Endodermal cell (in vitro differentiated cells): ENCODE data around the gene GYS2. TPM values are rescaled to one million over a fixed set of nuclear protein-coding genes. Genes with fewer than 3 reads are reported as not detected.

Experiments
- DNase-seq: peaks from one replicate; pipeline ENCODE4 v3.0.0-alpha.2; 2017
- H3K27ac ChIP-seq: 2 replicates; pipeline ENCODE4 v1.5.1; 2013; ENCODE audit warnings: mild to moderate bottlenecking, low read depth, low read length, moderate library complexity
- H3K27me3 ChIP-seq: 2 replicates; pipeline ENCODE4 v1.6.1; 2013; ENCODE audit warnings: mild to moderate bottlenecking, low read length, moderate library complexity; ENCODE audit not compliant: insufficient read depth, control insufficient read depth, poor library complexity, severe bottlenecking
- H3K36me3 ChIP-seq: 2 replicates; pipeline ENCODE4 v1.7.0; 2013; ENCODE audit warnings: mild to moderate bottlenecking, low read length, moderate library complexity; ENCODE audit not compliant: control insufficient read depth, insufficient read depth
- H3K4me1 ChIP-seq: one replicate; pipeline ENCODE4 v1.7.0; 2013; ENCODE audit warnings: low read length; ENCODE audit not compliant: control insufficient read depth, insufficient read depth
- H3K4me3 ChIP-seq: 2 replicates; pipeline ENCODE4 v1.5.1; 2013; ENCODE audit warnings: mild to moderate bottlenecking, low read length, moderate library complexity
- H3K9ac ChIP-seq: 2 replicates; pipeline ENCODE4 v1.6.1; 2013; ENCODE audit warnings: mild to moderate bottlenecking, low read length, moderate library complexity; ENCODE audit not compliant: poor library complexity, severe bottlenecking; ENCODE audit errors: extremely low read depth
- H3K9me3 ChIP-seq: 2 replicates; pipeline ENCODE4 v1.6.1; 2013; ENCODE audit warnings: mild to moderate bottlenecking, low read length, moderate library complexity; ENCODE audit not compliant: control insufficient read depth
- H3K27ac Mint-ChIP-seq: 2 replicates; pipeline ENCODE4 v1.8.0; 2020; ENCODE audit warnings: mixed read lengths
- H3K27me3 Mint-ChIP-seq: 2 replicates; pipeline ENCODE4 v1.8.0; 2021; ENCODE audit warnings: mild to moderate bottlenecking, mixed read lengths; ENCODE audit not compliant: insufficient read depth
- H3K36me3 Mint-ChIP-seq: 2 replicates; pipeline ENCODE4 v1.8.0; 2020; ENCODE audit warnings: low read depth, mixed read lengths
- H3K4me1 Mint-ChIP-seq: 2 replicates; pipeline ENCODE4 v1.8.0; 2020; ENCODE audit warnings: mixed read lengths
- H3K4me3 Mint-ChIP-seq: 2 replicates; pipeline ENCODE4 v1.8.0; 2020; ENCODE audit warnings: mild to moderate bottlenecking, moderate library complexity, mixed read lengths
- H3K9me3 Mint-ChIP-seq: 2 replicates; pipeline ENCODE4 v1.8.0; 2020; ENCODE audit warnings: mild to moderate bottlenecking, mixed read lengths
- CTCF ChIP-seq: fragments of 200-600 bp; sonication (generic); conservative IDR thresholded peaks from 2 replicates; pipeline ENCODE4 v1.5.0; 2021; ENCODE audit warnings: antibody characterized with exemption, mild to moderate bottlenecking
- WGBS, 2 experiments: methylation state at CpG; one replicate each; pipeline versions ENCODE4 v1.1.5 to v1.1.7; 2013; ENCODE audit warnings: missing lambda C conversion rate in 2 of 2, mixed read lengths in 1 of 2; ENCODE audit not compliant: insufficient coverage in 1 of 2, insufficient read length in 1 of 2; 5-methylcytosine and 5-hydroxymethylcytosine counted together
- total RNA-seq, 2 donors: library from RNA; stranded (reverse); fragmentation: NEBNext Ultra II Directional in 1 of 2; extraction: Animal tissue kit (Norgen Biotek cat#: 25700) in 1 of 2; gene quantifications; 2 replicates in 1 of 2; 3 replicates in 1 of 2; pipeline ENCODE4 v1.2.1, GENCODE V29; 2021

GYS2 gene
- total RNA-seq, 2 donors from 2014 or later, result not detected

GRCh38 chr12:21545557-21545956, 59.1 kb downstream of the GYS2 start:
- Mint-ChIP-seq H3K9me3 (no peaks in the 10 kb centered on the region), H3K27me3 (peaks cover 2% of the 10 kb centered on the region), H3K36me3 (no peaks in the 10 kb centered on the region), H3K4me3 (no peak overlapping the region), H3K27ac (no peak overlapping the region), H3K4me1 (no peaks in the 10 kb centered on the region)
- no peaks in the 10 kb centered on the region for H3K9me3 ChIP-seq
- H3K4me1 ChIP-seq, result no peaks in the 10 kb centered on the region
- no peak for DNase-seq
- H3K4me3 ChIP-seq, result no peak overlapping the region
- no peaks in the 10 kb centered on the region for H3K36me3 ChIP-seq
- TF ChIP-seq CTCF, result no peak
- no peaks in the 10 kb centered on the region for H3K27me3 ChIP-seq
- no peak overlapping the region for H3K9ac ChIP-seq
- no peak overlapping the region for H3K27ac ChIP-seq
- 87% methylated on average over 2 of the region's 2 CpGs; no CpG with 5 or more reads in 1 of the 2 experiments for WGBS, 2 experiments

- H3K9me3 Mint-ChIP-seq, result no peaks in the 10 kb centered on the region
- H3K36me3 Mint-ChIP-seq, result no peaks in the 10 kb centered on the region
- no peak overlapping the region for H3K27ac Mint-ChIP-seq
- Histone ChIP-seq H3K27ac (no peak overlapping the region), H3K27me3 (no peaks in the 10 kb centered on the region), H3K4me1 (no peaks in the 10 kb centered on the region), H3K36me3 (no peaks in the 10 kb centered on the region), H3K9me3 (no peaks in the 10 kb centered on the region), H3K9ac (no peak overlapping the region), H3K4me3 (no peak overlapping the region)
- no peak for DNase-seq
- H3K4me3 Mint-ChIP-seq, result no peak overlapping the region
- no peak for TF ChIP-seq CTCF
- H3K27me3 Mint-ChIP-seq, result peaks cover 2% of the 10 kb centered on the region
- H3K4me1 Mint-ChIP-seq, result peaks cover 7% of the 10 kb centered on the region
These were observed 61.5 kb downstream of the GYS2 start for GRCh38 chr12:21543151-21543550.

GRCh38 chr12:21542403-21542802, 62.2 kb downstream of the GYS2 start:
- H3K36me3 Mint-ChIP-seq, result no peaks in the 10 kb centered on the region
- no peak for DNase-seq
- Histone ChIP-seq H3K9ac (no peak overlapping the region), H3K9me3 (no peaks in the 10 kb centered on the region), H3K27ac (no peak overlapping the region), H3K36me3 (no peaks in the 10 kb centered on the region), H3K27me3 (no peaks in the 10 kb centered on the region), H3K4me3 (no peak overlapping the region), H3K4me1 (no peaks in the 10 kb centered on the region)
- no peaks in the 10 kb centered on the region for H3K9me3 Mint-ChIP-seq
- peaks cover 2% of the 10 kb centered on the region for H3K27me3 Mint-ChIP-seq
- 91 to 97% methylated on average over 4 to 5 of the region's 5 CpGs for WGBS, 2 experiments
- H3K4me3 Mint-ChIP-seq, result no peak overlapping the region
- TF ChIP-seq CTCF, result no peak
- no peak overlapping the region for H3K27ac Mint-ChIP-seq
- peaks cover 7% of the 10 kb centered on the region for H3K4me1 Mint-ChIP-seq
